ENCODE data around the gene C1orf167.

- no peak for TF ChIP-seq CTCF (conservative IDR thresholded peaks at IDR 0.05; ENCODE audit: low read depth, low read length)
- no peak for TF ChIP-seq EZH2 (IDR thresholded peaks at IDR 0.05; ENCODE audit: low read length, unreplicated experiment)
- no peak for TF ChIP-seq EZH2phosphoT487 (IDR thresholded peaks at IDR 0.05; ENCODE audit: borderline replicate concordance, low read length)
Observed at GRCh38 chr1:11836955-11837766, 75.2 kb downstream of the C1orf167 start.

Data from PC-3 (cell line).